ENCODE data around the gene FRMD3.

Gene FRMD3

DNA sequence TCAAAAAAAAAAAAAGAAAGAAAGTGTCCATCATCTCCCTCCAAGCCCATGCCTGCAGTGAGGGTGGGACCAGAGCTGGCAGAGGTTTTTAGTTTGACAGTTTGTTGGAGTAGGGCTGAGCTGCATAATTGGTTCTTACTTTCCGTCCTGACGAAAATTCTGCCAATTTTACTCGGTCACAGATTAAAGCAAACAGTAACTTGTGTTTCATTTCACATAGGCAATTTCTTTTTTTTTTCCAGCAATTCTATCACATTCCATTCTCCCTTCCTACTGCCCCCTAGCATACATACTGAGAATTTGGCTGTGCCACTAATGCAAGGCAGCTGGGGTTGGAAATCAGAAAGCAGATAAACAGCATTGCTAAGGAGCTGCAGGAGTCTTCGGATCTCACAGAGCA is 132.4 kb downstream of the FRMD3 start:
- peaks cover 0 to 3% of the 10 kb centered on the region in 2 donors for H3K36me3 Mint-ChIP-seq
- DNase-seq = no peak
- no peaks in the 10 kb centered on the region for H3K4me1 Mint-ChIP-seq
- peaks cover 0 to 6% of the 10 kb centered on the region in 2 donors for H3K9me3 Mint-ChIP-seq
- ATAC-seq (replicated peaks) = no peak
- peaks cover 3 to 6% of the 10 kb centered on the region in 2 donors for H3K27me3 Mint-ChIP-seq
- no peak overlapping the region for H3K4me3 Mint-ChIP-seq
- H3K27ac Mint-ChIP-seq = no peak overlapping the region

DNA sequence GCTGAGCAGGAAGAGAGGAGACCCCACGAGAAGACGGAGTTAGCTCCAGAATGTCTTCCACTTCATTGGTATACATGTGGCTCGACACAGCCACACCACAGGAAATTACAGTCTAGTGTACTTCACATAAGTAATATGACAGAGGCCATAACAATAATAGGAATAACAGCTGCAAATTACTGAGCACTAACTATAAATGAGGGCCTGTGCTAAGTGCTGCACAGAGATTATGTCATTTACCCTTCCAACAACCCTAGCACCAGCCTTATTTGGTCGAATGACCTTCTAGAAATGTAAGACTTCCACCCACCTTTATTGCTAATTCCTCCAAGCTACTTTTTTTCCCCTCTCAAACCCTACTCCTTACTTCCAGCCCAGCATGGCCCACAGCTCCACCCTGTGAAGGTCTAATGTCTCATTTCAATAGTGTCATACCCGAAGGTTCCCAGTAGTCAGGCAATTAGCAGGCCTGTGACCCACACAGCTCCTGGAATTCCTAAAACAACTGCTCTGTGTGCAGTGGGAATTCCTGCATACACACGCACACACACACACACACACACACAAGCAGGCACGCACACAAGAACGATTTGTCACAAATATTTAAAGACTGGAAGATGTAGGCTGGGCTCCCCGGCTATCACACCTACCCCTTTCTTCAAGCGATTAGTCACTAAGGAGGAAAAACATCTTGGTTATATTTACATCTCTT is 134.5 kb downstream of the FRMD3 start:
- Mint-ChIP-seq H3K4me3 (no peak overlapping the region), H3K4me1 (no peaks in the 10 kb centered on the region), H3K27me3 (peaks cover 0 to 6% of the 10 kb centered on the region in 2 donors), H3K36me3 (peaks cover 0 to 3% of the 10 kb centered on the region in 2 donors), H3K9me3 (peaks cover 0 to 3% of the 10 kb centered on the region in 2 donors), H3K27ac (no peak overlapping the region)
- DNase-seq (no peak), ATAC-seq (replicated peaks) (no peak)

GRCh38 chr9:83401328-83401900 is 136.8 kb downstream of the FRMD3 start:
- no peak overlapping the region for H3K4me3 Mint-ChIP-seq
- no peak overlapping the region for H3K27ac Mint-ChIP-seq
- no peak for ATAC-seq (replicated peaks)
- DNase-seq = no peak
- H3K36me3 Mint-ChIP-seq = no peaks in the 10 kb centered on the region
- H3K4me1 Mint-ChIP-seq = no peaks in the 10 kb centered on the region
- H3K27me3 Mint-ChIP-seq = no peaks in the 10 kb centered on the region
- H3K9me3 Mint-ChIP-seq = no peaks in the 10 kb centered on the region

- ATAC-seq (replicated peaks) = no peak
- Mint-ChIP-seq H3K9me3 (no peaks in the 10 kb centered on the region), H3K27me3 (no peaks in the 10 kb centered on the region), H3K4me3 (no peak overlapping the region), H3K36me3 (no peaks in the 10 kb centered on the region), H3K27ac (no peak overlapping the region), H3K4me1 (no peaks in the 10 kb centered on the region)
- no peak for DNase-seq
These were observed 141.4 kb downstream of the FRMD3 start for GRCh38 chr9:83396813-83397212.

- no peaks in the 10 kb centered on the region for H3K9me3 Mint-ChIP-seq
- H3K27ac Mint-ChIP-seq = no peak overlapping the region
- H3K4me1 Mint-ChIP-seq = no peaks in the 10 kb centered on the region
- no peaks in the 10 kb centered on the region for H3K36me3 Mint-ChIP-seq
- DNase-seq (no peak), ATAC-seq (replicated peaks) (no peak)
- no peak overlapping the region for H3K4me3 Mint-ChIP-seq
- H3K27me3 Mint-ChIP-seq = no peaks in the 10 kb centered on the region
These were observed 141.9 kb downstream of the FRMD3 start for GRCh38 chr9:83396342-83396741.

GRCh38 chr9:83392228-83392627 is 146.0 kb downstream of the FRMD3 start:
- no peak for ATAC-seq (replicated peaks)
- Mint-ChIP-seq H3K36me3 (no peaks in the 10 kb centered on the region), H3K9me3 (no peaks in the 10 kb centered on the region), H3K27ac (no peak overlapping the region), H3K4me1 (no peaks in the 10 kb centered on the region), H3K27me3 (no peaks in the 10 kb centered on the region), H3K4me3 (no peak overlapping the region)
- DNase-seq = no peak

- H3K9me3 Mint-ChIP-seq = no peaks in the 10 kb centered on the region
- no peaks in the 10 kb centered on the region for H3K27me3 Mint-ChIP-seq
- DNase-seq = no peak
- no peaks in the 10 kb centered on the region for H3K36me3 Mint-ChIP-seq
- H3K4me3 Mint-ChIP-seq = no peak overlapping the region
- no peak overlapping the region for H3K27ac Mint-ChIP-seq
- H3K4me1 Mint-ChIP-seq = no peaks in the 10 kb centered on the region
- no peak for ATAC-seq (replicated peaks)
These were observed 149.9 kb downstream of the FRMD3 start for GRCh38 chr9:83388346-83388745.

DNA sequence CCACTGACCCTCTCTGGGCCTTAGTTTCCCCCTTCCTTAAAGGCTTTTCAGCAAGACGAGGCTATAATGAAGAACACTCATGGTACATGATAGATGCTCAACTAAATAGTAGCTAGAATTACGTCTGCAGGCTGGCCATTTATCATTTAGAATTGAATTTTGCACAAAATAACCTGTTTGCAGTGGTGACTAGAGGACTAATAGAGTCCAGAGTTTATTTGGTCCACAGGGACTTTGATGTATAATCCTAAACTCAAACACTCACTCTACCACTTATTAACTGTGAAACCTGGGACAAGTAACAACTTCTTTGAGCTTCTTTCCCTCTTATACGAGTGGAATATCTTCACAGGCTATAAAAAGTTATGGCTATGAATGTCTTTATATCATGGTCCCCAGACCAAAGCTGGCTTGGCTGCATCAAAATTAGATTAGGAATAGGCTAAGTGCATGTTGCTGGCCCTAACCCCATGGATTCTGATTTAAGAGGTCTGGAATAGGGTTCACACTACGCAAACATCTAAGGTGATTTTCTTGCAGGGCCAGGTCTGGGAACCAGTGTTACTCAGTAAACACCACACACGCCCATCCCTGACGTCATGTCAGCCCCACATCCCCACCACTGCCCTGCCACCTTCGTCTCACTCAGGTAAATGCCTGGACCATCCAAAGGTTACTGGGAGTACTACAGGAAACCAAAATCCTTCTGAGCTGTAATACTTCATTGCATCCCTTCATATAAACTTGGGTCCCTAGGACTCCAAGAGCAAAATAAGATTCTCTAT is 150.6 kb downstream of the FRMD3 start:
- ATAC-seq (replicated peaks) (no peak), DNase-seq (no peak)
- Mint-ChIP-seq H3K4me3 (no peak overlapping the region), H3K27me3 (no peaks in the 10 kb centered on the region), H3K36me3 (no peaks in the 10 kb centered on the region), H3K9me3 (no peaks in the 10 kb centered on the region), H3K4me1 (no peaks in the 10 kb centered on the region), H3K27ac (no peak overlapping the region)

DNA sequence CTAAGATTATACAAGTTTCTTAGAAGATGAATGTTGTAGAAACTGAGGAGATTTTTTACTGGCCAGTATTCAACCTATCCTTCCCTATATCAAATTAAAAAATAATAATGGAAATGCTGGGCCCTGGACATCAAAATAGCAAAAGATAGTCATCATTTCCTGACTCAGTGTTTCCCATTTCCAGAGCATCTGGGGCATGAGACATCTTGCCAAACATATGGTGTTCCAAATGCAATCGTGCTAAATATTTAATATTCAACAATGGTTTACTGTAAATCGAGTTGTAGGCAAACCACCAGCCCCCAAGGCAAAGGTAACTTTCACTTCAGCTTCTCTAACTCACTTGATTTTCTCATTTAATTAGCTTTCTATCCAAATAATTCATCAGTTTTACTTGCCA is 152.9 kb downstream of the FRMD3 start:
- ATAC-seq (replicated peaks) (no peak), DNase-seq (no peak)
- Mint-ChIP-seq H3K27ac (no peak overlapping the region), H3K36me3 (no peaks in the 10 kb centered on the region), H3K4me3 (no peak overlapping the region), H3K4me1 (no peaks in the 10 kb centered on the region), H3K27me3 (no peaks in the 10 kb centered on the region), H3K9me3 (no peaks in the 10 kb centered on the region)

GRCh38 chr9:83384214-83384613 is 154.0 kb downstream of the FRMD3 start:
- Mint-ChIP-seq H3K27ac (no peak overlapping the region), H3K4me3 (no peak overlapping the region), H3K36me3 (no peaks in the 10 kb centered on the region), H3K4me1 (no peaks in the 10 kb centered on the region), H3K27me3 (no peaks in the 10 kb centered on the region), H3K9me3 (peaks cover 0 to 2% of the 10 kb centered on the region in 2 donors)
- ATAC-seq (replicated peaks) (no peak), DNase-seq (no peak)

GRCh38 chr9:83383034-83383433 is 155.2 kb downstream of the FRMD3 start:
- H3K36me3 Mint-ChIP-seq = no peaks in the 10 kb centered on the region
- H3K4me1 Mint-ChIP-seq = no peaks in the 10 kb centered on the region
- no peak for ATAC-seq (replicated peaks)
- no peaks in the 10 kb centered on the region for H3K27me3 Mint-ChIP-seq
- H3K27ac Mint-ChIP-seq = no peak overlapping the region
- H3K4me3 Mint-ChIP-seq = no peak overlapping the region
- H3K9me3 Mint-ChIP-seq = peaks cover 0 to 2% of the 10 kb centered on the region in 2 donors
- DNase-seq = no peak

GRCh38 chr9:83382421-83382820 is 155.8 kb downstream of the FRMD3 start:
- H3K36me3 Mint-ChIP-seq = no peaks in the 10 kb centered on the region
- H3K4me3 Mint-ChIP-seq = no peak overlapping the region
- ATAC-seq (replicated peaks) = no peak
- no peak overlapping the region for H3K27ac Mint-ChIP-seq
- DNase-seq = no peak
- H3K9me3 Mint-ChIP-seq = peaks cover 0 to 2% of the 10 kb centered on the region in 2 donors
- no peaks in the 10 kb centered on the region for H3K4me1 Mint-ChIP-seq
- no peaks in the 10 kb centered on the region for H3K27me3 Mint-ChIP-seq

GRCh38 chr9:83379045-83379444 is 159.2 kb downstream of the FRMD3 start:
- no peaks in the 10 kb centered on the region for H3K36me3 Mint-ChIP-seq
- H3K27ac Mint-ChIP-seq = no peak overlapping the region
- ATAC-seq (replicated peaks) = no peak
- peaks cover 0 to 2% of the 10 kb centered on the region in 2 donors for H3K9me3 Mint-ChIP-seq
- H3K4me1 Mint-ChIP-seq = no peaks in the 10 kb centered on the region
- H3K27me3 Mint-ChIP-seq = no peaks in the 10 kb centered on the region
- H3K4me3 Mint-ChIP-seq = no peak overlapping the region
- no peak for DNase-seq

- no peak overlapping the region for H3K27ac Mint-ChIP-seq
These were observed 165.2 kb downstream of the FRMD3 start for GRCh38 chr9:83372957-83373356.

DNA sequence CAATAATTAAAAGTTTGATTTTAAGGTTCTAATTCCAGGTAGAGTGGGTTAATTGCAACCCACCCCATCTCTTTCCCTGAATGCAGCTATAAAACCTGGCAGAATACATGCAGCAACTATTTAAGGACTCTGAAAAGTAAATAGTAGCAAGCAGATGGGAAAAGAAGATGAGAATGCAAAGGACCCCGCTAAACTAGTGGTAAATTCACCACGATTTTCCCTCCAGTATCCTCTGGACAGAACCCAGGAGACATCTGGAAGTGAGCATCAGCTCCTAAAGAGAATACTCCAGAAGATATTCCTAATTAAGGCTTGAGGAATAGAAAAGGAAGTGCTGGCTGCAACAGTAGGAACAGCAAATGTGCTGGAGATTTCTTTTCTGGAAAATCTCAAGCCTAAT is 170.9 kb downstream of the FRMD3 start:
- Mint-ChIP-seq H3K4me1 (no peaks in the 10 kb centered on the region), H3K27me3 (peaks cover 0 to 7% of the 10 kb centered on the region in 2 donors), H3K36me3 (no peaks in the 10 kb centered on the region), H3K4me3 (no peak overlapping the region), H3K27ac (no peak overlapping the region), H3K9me3 (peaks cover 0 to 1% of the 10 kb centered on the region in 2 donors)
- ATAC-seq (replicated peaks) = no peak
- DNase-seq = no peak

More at GRCh38 chr9:83372957-83373356, 165.2 kb downstream of the FRMD3 start:
- ATAC-seq (replicated peaks) = no peak
- H3K36me3 Mint-ChIP-seq = no peaks in the 10 kb centered on the region
- H3K4me1 Mint-ChIP-seq = no peaks in the 10 kb centered on the region
- DNase-seq = no peak
- no peak overlapping the region for H3K4me3 Mint-ChIP-seq
- H3K27me3 Mint-ChIP-seq = no peaks in the 10 kb centered on the region
- H3K9me3 Mint-ChIP-seq = no peaks in the 10 kb centered on the region

Data from stimulated activated naive B cell treated with anti-CD40 and anti-IgM and Interleukin-4, amounts not matched to agents 10 μg/mL and 1 μg/mL and 100 μg/mL, for 72 hours (primary cell).